Loucy (cell line): ENCODE results near the gene TAS2R38.

ENCODE experiments used
- CTCF ChIP-seq: fragments of 200-600 bp; sonication (generic); conservative IDR thresholded peaks from 2 replicates; pipeline ENCODE4 v1.5.1; 2014; ENCODE audit warnings: mild to moderate bottlenecking, antibody characterized with exemption, low read length
- EZH2phosphoT487 ChIP-seq: fragments of 200-600 bp; IDR thresholded peaks from 2 replicates; pipeline ENCODE4 v1.6.1; 2018; ENCODE audit warnings: antibody characterized with exemption, mild to moderate bottlenecking, moderate library complexity, borderline replicate concordance

- TF ChIP-seq CTCF = no peak
- no peak for TF ChIP-seq EZH2phosphoT487
Measured at GRCh38 chr7:141978351-141978750, 4.8 kb upstream of the TAS2R38 start.
